IMR-90 (cell line): ENCODE results near the gene SLC22A14. TPM values are rescaled to one million over a fixed set of nuclear protein-coding genes. Genes with fewer than 3 reads are reported as not detected.

Source experiments
- ATAC-seq: fragments of 200-7000 bp; cut with Tn5 transposase; 2 replicates; pipeline ENCODE4 v1.9.1; 2020; ENCODE audit warnings: low read depth, mild to moderate bottlenecking, moderate library complexity
- BruUV-seq: library from RNA; stranded (reverse); fragments of 400-500 nt; replicated peaks from 2 replicates; lab custom pipeline; 2021; lab: Mats Ljungman, UMichigan
- CTCF ChIA-PET: fragments of 300-600 bp; formaldehyde crosslinking; extraction: SDS; loops from one replicate; lab custom pipeline; 2021; ENCODE audit warnings: antibody characterized with exemption; lab: Yijun Ruan, JAX
- POLR2A ChIA-PET: fragments of 300-600 bp; sonication (Branson Sonifier 250); formaldehyde crosslinking; loops from one replicate; lab custom pipeline; 2022; ENCODE audit warnings: antibody characterized with exemption; ENCODE audit not compliant: unreplicated experiment; lab: Charles Lee
- DNase-seq: peaks from one replicate; pipeline ENCODE4 v3.0.0; 2013
- H2AFZ ChIP-seq: replicated peaks from 2 replicates; pipeline ENCODE3; 2013; ENCODE audit warnings: low read length, mild to moderate bottlenecking; ENCODE audit not compliant: poor library complexity
- H2AK5ac ChIP-seq: 2 replicates; pipeline ENCODE4 v1.6.1; 2013; ENCODE audit warnings: low read depth, low read length, inconsistent platforms
- H2AK9ac ChIP-seq: replicated peaks from 2 replicates; pipeline ENCODE3; 2013; ENCODE audit warnings: mild to moderate bottlenecking, low read depth, low read length, moderate library complexity; ENCODE audit not compliant: poor library complexity
- H2BK120ac ChIP-seq: 2 replicates; pipeline ENCODE4 v1.6.1; 2013; ENCODE audit warnings: low read depth, low read length, inconsistent platforms
- H2BK15ac ChIP-seq: 3 replicates; pipeline ENCODE4 v1.6.1; 2013; ENCODE audit warnings: low read depth, low read length, inconsistent platforms
- H2BK20ac ChIP-seq: 2 replicates; pipeline ENCODE4 v1.6.1; 2013; ENCODE audit warnings: low read depth, mild to moderate bottlenecking, inconsistent platforms, low read length, moderate library complexity
- H2BK5ac ChIP-seq: 2 replicates; pipeline ENCODE4 v1.6.1; 2013; ENCODE audit warnings: mild to moderate bottlenecking, low read depth, low read length, inconsistent platforms; ENCODE audit not compliant: poor library complexity, severe bottlenecking
- H3K14ac ChIP-seq: replicated peaks from 2 replicates; pipeline ENCODE4 v1.6.1; 2013; ENCODE audit warnings: low read depth, low read length, inconsistent platforms
- H3K18ac ChIP-seq: 2 replicates; pipeline ENCODE4 v1.6.1; 2013; ENCODE audit warnings: low read depth, low read length, control low read depth
- H3K23ac ChIP-seq: 2 replicates; pipeline ENCODE4 v1.6.1; 2013; ENCODE audit warnings: low read depth, low read length, inconsistent platforms
- H3K27ac ChIP-seq: 2 replicates; pipeline ENCODE4 v1.5.1; 2013; ENCODE audit warnings: mild to moderate bottlenecking, control low read depth, low read length; ENCODE audit not compliant: insufficient read depth
- H3K27me3 ChIP-seq: 2 replicates; pipeline ENCODE4 v1.6.1; 2013; ENCODE audit warnings: low read length; ENCODE audit not compliant: control insufficient read depth, insufficient read depth
- H3K36me3 ChIP-seq: 2 replicates; pipeline ENCODE4 v1.6.1; 2013; ENCODE audit warnings: low read length, mixed read lengths; ENCODE audit not compliant: control insufficient read depth, insufficient read depth
- H3K4ac ChIP-seq: 2 replicates; pipeline ENCODE4 v1.6.1; 2013; ENCODE audit warnings: low read depth, low read length, inconsistent platforms
- H3K4me1 ChIP-seq: 2 replicates; pipeline ENCODE4 v1.6.1; 2013; ENCODE audit warnings: low read length, mixed read lengths; ENCODE audit not compliant: control insufficient read depth, insufficient read depth
- H3K4me2 ChIP-seq: 2 replicates; pipeline ENCODE4 v1.6.1; 2013; ENCODE audit warnings: low read depth, mild to moderate bottlenecking, control low read depth, low read length, moderate library complexity
- H3K4me3 ChIP-seq: 2 replicates; pipeline ENCODE4 v1.5.1; 2013; ENCODE audit warnings: low read depth, mild to moderate bottlenecking, control low read depth, low read length, moderate library complexity; ENCODE audit not compliant: insufficient read depth
- H3K56ac ChIP-seq: 2 replicates; pipeline ENCODE4 v1.6.1; 2013; ENCODE audit warnings: low read length, inconsistent platforms; ENCODE audit not compliant: insufficient read depth; ENCODE audit errors: extremely low read depth
- H3K79me1 ChIP-seq, 2 experiments: 2 replicates each; pipeline ENCODE4 v1.6.1; 2013; ENCODE audit warnings: low read length in 2 of 2, inconsistent platforms in 1 of 2, low read depth in 1 of 2
- H3K9ac ChIP-seq: 2 replicates; pipeline ENCODE4 v1.6.1; 2013; ENCODE audit warnings: low read depth, low read length, control low read depth
- H3K9me1 ChIP-seq: 2 replicates; pipeline ENCODE4 v1.6.1; 2013; ENCODE audit warnings: low read length, inconsistent platforms; ENCODE audit not compliant: insufficient read depth
- H3K9me3 ChIP-seq: 2 replicates; pipeline ENCODE4 v1.6.1; 2013; ENCODE audit warnings: low read length; ENCODE audit not compliant: control insufficient read depth, insufficient read depth
- H4K20me1 ChIP-seq: 2 replicates; pipeline ENCODE4 v1.6.1; 2013; ENCODE audit warnings: low read length, inconsistent platforms; ENCODE audit not compliant: insufficient read depth
- H4K5ac ChIP-seq: 2 replicates; pipeline ENCODE4 v1.6.1; 2013; ENCODE audit warnings: mild to moderate bottlenecking, low read depth, low read length, control low read depth
- H4K8ac ChIP-seq, 2 experiments: 2 replicates each; pipeline ENCODE4 v1.6.1; 2013; ENCODE audit warnings: low read depth in 2 of 2, low read length in 2 of 2, control low read depth in 1 of 2, inconsistent platforms in 1 of 2
- H4K91ac ChIP-seq: 2 replicates; pipeline ENCODE4 v1.6.1; 2013; ENCODE audit warnings: low read depth, low read length, inconsistent platforms; ENCODE audit not compliant: insufficient read depth
- BHLHE40 ChIP-seq: fragments of 150-350 bp; IDR thresholded peaks from 2 replicates; pipeline ENCODE4 v1.6.1; 2016; ENCODE audit warnings: mild to moderate bottlenecking, low read depth, low read length
- CEBPB ChIP-seq: IDR thresholded peaks from 2 replicates; pipeline ENCODE4 v1.6.1; 2012; ENCODE audit warnings: low read depth, low read length, improper control_type of control experiment
- CHD1 ChIP-seq: IDR thresholded peaks from 2 replicates; pipeline ENCODE4 v1.6.1; 2012; ENCODE audit warnings: low read depth, low read length, improper control_type of control experiment
- MAZ ChIP-seq: IDR thresholded peaks from 2 replicates; pipeline ENCODE4 v1.6.1; 2012; ENCODE audit warnings: low read depth, mild to moderate bottlenecking, low read length, improper control_type of control experiment, moderate library complexity, borderline replicate concordance
- MXI1 ChIP-seq: IDR thresholded peaks from 2 replicates; pipeline ENCODE4 v1.6.1; 2012; ENCODE audit warnings: low read depth, mild to moderate bottlenecking, low read length, moderate library complexity, borderline replicate concordance
- NFE2L2 ChIP-seq: fragments of 150-350 bp; IDR thresholded peaks from 2 replicates; pipeline ENCODE4 v1.6.1; 2016; ENCODE audit warnings: low read depth, mild to moderate bottlenecking, low read length
- RCOR1 ChIP-seq: IDR thresholded peaks from 2 replicates; pipeline ENCODE4 v1.6.1; 2012; ENCODE audit warnings: mild to moderate bottlenecking, low read length, improper control_type of control experiment; ENCODE audit not compliant: insufficient replicate concordance
- SMC3 ChIP-seq: fragments of 150-350 bp; IDR thresholded peaks from 2 replicates; pipeline ENCODE4 v1.6.1; 2016; ENCODE audit warnings: low read depth, mild to moderate bottlenecking, antibody characterized with exemption, low read length, moderate library complexity
- WGBS, 2 experiments: methylation state at CpG; one replicate each; pipeline versions ENCODE4 v1.1.5 to v1.1.7; 2013; ENCODE audit warnings: missing lambda C conversion rate in 2 of 2; ENCODE audit not compliant: insufficient read length in 1 of 2; ENCODE audit errors: extremely low coverage in 2 of 2; 5-methylcytosine and 5-hydroxymethylcytosine counted together
- dilution Hi-C: fragments of 300-500 bp; cut with HindIII; formaldehyde crosslinking; loops from one replicate; pipeline ENCODE4 v1.14.3; 2018; ENCODE audit warnings: low sequenced_read_pairs; ENCODE audit not compliant: unreplicated experiment
- in situ Hi-C: fragments of 300-500 bp; cut with MboI; formaldehyde crosslinking; loops from 3 replicates; pipeline ENCODE4 v1.14.3; 2019; ENCODE audit warnings: low sequenced_read_pairs, inconsistent platforms, mixed read lengths
- intact Hi-C: fragments of 100-400 bp; cut with micrococcal nuclease; formaldehyde crosslinking; loops from 2 replicates; pipeline ENCODE4 v1.10.0; 2022
- polyA plus RNA-seq, 3 experiments: library from polyadenylated mRNA; depleted of rRNA; stranded (reverse); fragments of >200 nt; gene quantifications; 2 replicates each; pipeline ENCODE4 v1.2.3, GENCODE V29; 2012; ENCODE audit warnings: low replicate concordance in 1 of 3
- total RNA-seq: library from RNA; depleted of rRNA; stranded (reverse); fragments of >200 nt; gene quantifications from 2 replicates; pipeline ENCODE4 v1.2.3, GENCODE V29; 2012
- TF ChIP-seq, protein P1 (sequence below): conservative IDR thresholded peaks from 2 replicates; pipeline ENCODE4 v1.5.1; 2012; ENCODE audit warnings: mild to moderate bottlenecking, low read depth, low read length, improper control_type of control experiment
- TF ChIP-seq, protein P2 (sequence below): fragments of 150-350 bp; IDR thresholded peaks from 2 replicates; pipeline ENCODE4 v1.6.1; 2016; ENCODE audit warnings: low read depth, mild to moderate bottlenecking, low read length, moderate library complexity, borderline replicate concordance

SLC22A14 gene
- total and polyA plus RNA-seq, 2 of the 4 experiments (the other 2 are of a cell fraction): under 0.01 to 0.07 TPM

DNA sequence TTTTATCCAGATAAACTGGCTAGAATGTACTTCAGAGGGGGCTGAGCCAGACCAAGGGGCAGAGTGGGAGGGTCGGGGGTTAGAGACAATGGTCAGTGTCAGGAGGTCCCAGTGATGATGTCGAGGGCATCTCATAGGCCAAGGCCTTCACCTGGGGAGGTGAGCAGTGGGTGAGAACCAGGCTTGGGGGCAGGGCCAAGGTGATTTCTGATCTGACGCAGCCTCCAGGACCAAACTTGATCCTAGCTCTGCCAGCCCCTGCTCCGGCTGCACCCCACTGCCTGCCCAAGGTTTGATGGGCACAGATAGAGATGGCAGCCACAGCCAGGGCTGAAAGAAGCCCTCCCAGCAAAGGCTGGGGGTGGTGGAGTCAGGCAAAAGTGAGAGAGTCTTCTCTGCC, 79.4 kb downstream of the SLC22A14 start:
- in situ Hi-C loops: no loop called here
- no peak overlapping the region for H2AFZ ChIP-seq
- 100% methylated on average over 1 of the region's 4 CpGs; no CpG with 5 or more reads in 1 of the 2 experiments for WGBS, 2 experiments
- no peaks in the 10 kb centered on the region for H3K9me1 ChIP-seq
- POLR2A ChIA-PET: no interaction called here
- intact Hi-C loops: no loop called here
- no peak overlapping the region for H2BK120ac ChIP-seq
- no peak overlapping the region for H3K56ac ChIP-seq
- no peaks in the 10 kb centered on the region for H3K79me1 ChIP-seq
- no peaks in the 10 kb centered on the region for H4K20me1 ChIP-seq
- DNase-seq (no peak), ATAC-seq (no peak)
- no peak overlapping the region for H3K18ac ChIP-seq
- no peak overlapping the region for H4K5ac ChIP-seq
- CTCF ChIA-PET: no interaction called here
- H3K4me2 ChIP-seq: no peak overlapping the region
- no peak overlapping the region for H3K4me3 ChIP-seq
- no peak overlapping the region for H2AK5ac ChIP-seq
- no peak overlapping the region for H4K8ac ChIP-seq
- no peak overlapping the region for H2BK15ac ChIP-seq
- no peaks in the 10 kb centered on the region for H3K9me3 ChIP-seq
- H2BK20ac ChIP-seq: no peak overlapping the region
- H3K23ac ChIP-seq: no peak overlapping the region
- no peak overlapping the region for H3K14ac ChIP-seq
- no peaks in the 10 kb centered on the region for H3K4me1 ChIP-seq
- TF ChIP-seq SMC3 (no peak), RCOR1 (no peak), MAZ (no peak), CHD1 (no peak), NFE2L2 (no peak), MXI1 (no peak), CEBPB (no peak), BHLHE40 (no peak)
- TF ChIP-seq, protein P1, sequence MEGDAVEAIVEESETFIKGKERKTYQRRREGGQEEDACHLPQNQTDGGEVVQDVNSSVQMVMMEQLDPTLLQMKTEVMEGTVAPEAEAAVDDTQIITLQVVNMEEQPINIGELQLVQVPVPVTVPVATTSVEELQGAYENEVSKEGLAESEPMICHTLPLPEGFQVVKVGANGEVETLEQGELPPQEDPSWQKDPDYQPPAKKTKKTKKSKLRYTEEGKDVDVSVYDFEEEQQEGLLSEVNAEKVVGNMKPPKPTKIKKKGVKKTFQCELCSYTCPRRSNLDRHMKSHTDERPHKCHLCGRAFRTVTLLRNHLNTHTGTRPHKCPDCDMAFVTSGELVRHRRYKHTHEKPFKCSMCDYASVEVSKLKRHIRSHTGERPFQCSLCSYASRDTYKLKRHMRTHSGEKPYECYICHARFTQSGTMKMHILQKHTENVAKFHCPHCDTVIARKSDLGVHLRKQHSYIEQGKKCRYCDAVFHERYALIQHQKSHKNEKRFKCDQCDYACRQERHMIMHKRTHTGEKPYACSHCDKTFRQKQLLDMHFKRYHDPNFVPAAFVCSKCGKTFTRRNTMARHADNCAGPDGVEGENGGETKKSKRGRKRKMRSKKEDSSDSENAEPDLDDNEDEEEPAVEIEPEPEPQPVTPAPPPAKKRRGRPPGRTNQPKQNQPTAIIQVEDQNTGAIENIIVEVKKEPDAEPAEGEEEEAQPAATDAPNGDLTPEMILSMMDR: no peak
- TF ChIP-seq, protein P2, sequence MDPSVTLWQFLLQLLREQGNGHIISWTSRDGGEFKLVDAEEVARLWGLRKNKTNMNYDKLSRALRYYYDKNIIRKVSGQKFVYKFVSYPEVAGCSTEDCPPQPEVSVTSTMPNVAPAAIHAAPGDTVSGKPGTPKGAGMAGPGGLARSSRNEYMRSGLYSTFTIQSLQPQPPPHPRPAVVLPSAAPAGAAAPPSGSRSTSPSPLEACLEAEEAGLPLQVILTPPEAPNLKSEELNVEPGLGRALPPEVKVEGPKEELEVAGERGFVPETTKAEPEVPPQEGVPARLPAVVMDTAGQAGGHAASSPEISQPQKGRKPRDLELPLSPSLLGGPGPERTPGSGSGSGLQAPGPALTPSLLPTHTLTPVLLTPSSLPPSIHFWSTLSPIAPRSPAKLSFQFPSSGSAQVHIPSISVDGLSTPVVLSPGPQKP: no peak
- H3K36me3 ChIP-seq: peaks cover 5% of the 10 kb centered on the region
- no peak overlapping the region for H3K27ac ChIP-seq
- no peak overlapping the region for H4K91ac ChIP-seq
- no peak overlapping the region for H3K9ac ChIP-seq
- no peak overlapping the region for H3K4ac ChIP-seq
- BruUV-seq: no TSS peak
- dilution Hi-C loops: loop anchor here (25.0 kb wide), 1 partner anchor 126 kb away; the partner anchor contains the start of gene EXOG
- H3K27me3 ChIP-seq: no peaks in the 10 kb centered on the region
- no peak overlapping the region for H2AK9ac ChIP-seq
- H2BK5ac ChIP-seq: no peak overlapping the region
